Suppressor macrophage treated with lipopolysaccharide for 4 hours (primary cell): Measurements from ENCODE around the gene TMEM222.
"Not testable (repeated sequence)": the region's sequence is repeated elsewhere in the genome, so short reads cannot be mapped to it uniquely, and the experiment has no call there.

Source experiments
- DNase-seq: peaks from one replicate; pipeline ENCODE4 v3.0.0-alpha.2; 2020

Gene TMEM222

GRCh38 chr1:27321813-27322568 is at the start of gene TMEM222:
Gene TMEM222 (plus strand): TSS chr1:27322163. CDS start chr1:27322198, 35 bp downstream.
- DNase-seq, result peak; percentile 99

GRCh38 chr1:27274204-27274603 is 47.8 kb upstream of the TMEM222 start:
- no peak for DNase-seq

- DNase-seq, result peak; percentile 62
These were observed 46.3 kb upstream of the TMEM222 start for GRCh38 chr1:27275696-27276095.

- peak; percentile 89 for DNase-seq
These were observed 37.3 kb upstream of the TMEM222 start for GRCh38 chr1:27284425-27285273.

- DNase-seq, result no peak
These were observed 36.7 kb upstream of the TMEM222 start for GRCh38 chr1:27285274-27285660.

GRCh38 chr1:27285821-27286220 is 36.1 kb upstream of the TMEM222 start:
- not testable (repeated sequence) for DNase-seq

- DNase-seq, result not testable (repeated sequence)
These were observed 32.8 kb upstream of the TMEM222 start for GRCh38 chr1:27289125-27289524.

- no peak for DNase-seq
These were observed 31.4 kb upstream of the TMEM222 start for GRCh38 chr1:27290581-27290980.

- no peak for DNase-seq
These were observed 29.9 kb upstream of the TMEM222 start for GRCh38 chr1:27292106-27292505.

- no peak for DNase-seq
These were observed 28.0 kb upstream of the TMEM222 start for GRCh38 chr1:27293915-27294314.

- peak; percentile 71 for DNase-seq
These were observed 25.1 kb upstream of the TMEM222 start for GRCh38 chr1:27296773-27297291.

- DNase-seq, result no peak
These were observed 24.1 kb upstream of the TMEM222 start for GRCh38 chr1:27297903-27298302.

- DNase-seq, result no peak
These were observed 23.2 kb upstream of the TMEM222 start for GRCh38 chr1:27298632-27299384.

- peak; percentile 60 for DNase-seq
These were observed 22.3 kb upstream of the TMEM222 start for GRCh38 chr1:27299385-27300271.

GRCh38 chr1:27300341-27301051 is 21.5 kb upstream of the TMEM222 start:
- peak; percentile 84 for DNase-seq

- DNase-seq, result no peak
These were observed 20.9 kb upstream of the TMEM222 start for GRCh38 chr1:27301052-27301422.

- no peak for DNase-seq
These were observed 20.3 kb upstream of the TMEM222 start for GRCh38 chr1:27301582-27302199.

- no peak for DNase-seq
These were observed 19.4 kb upstream of the TMEM222 start for GRCh38 chr1:27302612-27303011.

- no peak for DNase-seq
These were observed 18.5 kb upstream of the TMEM222 start for GRCh38 chr1:27303509-27303908.

GRCh38 chr1:27306071-27306470 is 15.9 kb upstream of the TMEM222 start:
- DNase-seq, result no peak
